ENCODE data around the gene SYNE1.

DNA sequence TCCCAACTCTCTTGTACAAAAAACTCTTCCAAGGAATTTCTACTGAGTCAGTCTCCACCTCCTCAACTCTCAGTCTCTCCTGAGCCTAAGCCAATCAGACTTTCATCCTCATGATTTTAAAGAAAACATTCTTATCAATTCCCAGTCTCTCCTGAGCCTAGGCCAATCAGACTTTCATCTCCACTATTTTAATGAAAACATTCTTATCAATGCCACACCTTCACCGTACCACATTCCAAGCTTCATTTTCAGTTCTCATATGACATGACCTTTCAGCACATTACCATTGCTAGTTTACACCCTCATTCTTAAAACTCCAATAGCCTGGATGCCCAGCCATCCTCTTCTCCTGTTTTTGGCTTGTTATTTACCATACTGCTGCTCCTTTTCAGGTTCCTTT lies 42.5 kb downstream of the SYNE1 start:
- TF ChIP-seq, protein P1, sequence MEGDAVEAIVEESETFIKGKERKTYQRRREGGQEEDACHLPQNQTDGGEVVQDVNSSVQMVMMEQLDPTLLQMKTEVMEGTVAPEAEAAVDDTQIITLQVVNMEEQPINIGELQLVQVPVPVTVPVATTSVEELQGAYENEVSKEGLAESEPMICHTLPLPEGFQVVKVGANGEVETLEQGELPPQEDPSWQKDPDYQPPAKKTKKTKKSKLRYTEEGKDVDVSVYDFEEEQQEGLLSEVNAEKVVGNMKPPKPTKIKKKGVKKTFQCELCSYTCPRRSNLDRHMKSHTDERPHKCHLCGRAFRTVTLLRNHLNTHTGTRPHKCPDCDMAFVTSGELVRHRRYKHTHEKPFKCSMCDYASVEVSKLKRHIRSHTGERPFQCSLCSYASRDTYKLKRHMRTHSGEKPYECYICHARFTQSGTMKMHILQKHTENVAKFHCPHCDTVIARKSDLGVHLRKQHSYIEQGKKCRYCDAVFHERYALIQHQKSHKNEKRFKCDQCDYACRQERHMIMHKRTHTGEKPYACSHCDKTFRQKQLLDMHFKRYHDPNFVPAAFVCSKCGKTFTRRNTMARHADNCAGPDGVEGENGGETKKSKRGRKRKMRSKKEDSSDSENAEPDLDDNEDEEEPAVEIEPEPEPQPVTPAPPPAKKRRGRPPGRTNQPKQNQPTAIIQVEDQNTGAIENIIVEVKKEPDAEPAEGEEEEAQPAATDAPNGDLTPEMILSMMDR (conservative IDR thresholded peaks at IDR 0.05), result no peak
- no peak for TF ChIP-seq ZFX (IDR thresholded peaks at IDR 0.05)

Data from C4-2B (cell line).